Ectodermal cell (in vitro differentiated cells): ENCODE results near the gene CCDC157.

Experiments used
- H3K27ac ChIP-seq: 2 replicates; pipeline ENCODE4 v1.7.0; 2013; ENCODE audit warnings: mild to moderate bottlenecking, low read depth, low read length; ENCODE audit not compliant: insufficient read depth, poor library complexity, severe bottlenecking
- H3K27me3 ChIP-seq: 2 replicates; pipeline ENCODE4 v1.7.0; 2013; ENCODE audit warnings: mild to moderate bottlenecking, low read length; ENCODE audit not compliant: insufficient read depth, control insufficient read depth, poor library complexity, severe bottlenecking
- H3K36me3 ChIP-seq: one replicate; pipeline ENCODE4 v1.7.0; 2013; ENCODE audit warnings: low read length; ENCODE audit not compliant: control insufficient read depth, insufficient read depth
- H3K4me1 ChIP-seq: one replicate; pipeline ENCODE4 v1.7.0; 2013; ENCODE audit warnings: low read length; ENCODE audit not compliant: control insufficient read depth, insufficient read depth
- H3K4me3 ChIP-seq: 2 replicates; pipeline ENCODE4 v1.7.0; 2013; ENCODE audit warnings: low read depth, low read length, control low read depth; ENCODE audit not compliant: insufficient read depth
- H3K9me3 ChIP-seq: 2 replicates; pipeline ENCODE4 v1.7.0; 2013; ENCODE audit warnings: mild to moderate bottlenecking, low read length, moderate library complexity; ENCODE audit not compliant: control insufficient read depth
- WGBS, 2 experiments: methylation state at CpG; one replicate each; pipeline ENCODE4 v1.1.7; 2013; ENCODE audit warnings: missing lambda C conversion rate in 2 of 2; 5-methylcytosine and 5-hydroxymethylcytosine counted together

CCDC157 gene

DNA sequence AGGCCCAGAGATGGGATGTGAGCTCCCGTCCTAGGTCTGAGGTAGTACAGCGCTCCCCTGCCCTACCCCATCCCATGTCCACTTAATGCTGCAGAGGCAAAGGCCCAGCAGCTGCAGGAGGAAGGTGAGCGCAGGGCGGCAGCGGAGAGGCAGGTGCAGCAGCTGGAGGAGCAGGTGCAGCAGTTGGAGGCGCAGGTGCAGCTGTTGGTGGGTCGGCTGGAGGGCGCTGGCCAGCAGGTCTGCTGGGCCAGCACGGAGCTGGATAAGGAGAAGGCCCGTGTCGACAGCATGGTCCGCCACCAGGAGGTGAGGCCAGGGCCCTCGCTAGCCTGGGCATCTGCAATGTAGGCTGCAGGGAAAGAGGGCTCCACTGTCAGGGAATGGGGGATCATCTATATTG, 15.2 kb downstream of the CCDC157 start:
- WGBS, 2 experiments: 92 to 94% methylated on average over 13 of the region's 13 CpGs

DNA sequence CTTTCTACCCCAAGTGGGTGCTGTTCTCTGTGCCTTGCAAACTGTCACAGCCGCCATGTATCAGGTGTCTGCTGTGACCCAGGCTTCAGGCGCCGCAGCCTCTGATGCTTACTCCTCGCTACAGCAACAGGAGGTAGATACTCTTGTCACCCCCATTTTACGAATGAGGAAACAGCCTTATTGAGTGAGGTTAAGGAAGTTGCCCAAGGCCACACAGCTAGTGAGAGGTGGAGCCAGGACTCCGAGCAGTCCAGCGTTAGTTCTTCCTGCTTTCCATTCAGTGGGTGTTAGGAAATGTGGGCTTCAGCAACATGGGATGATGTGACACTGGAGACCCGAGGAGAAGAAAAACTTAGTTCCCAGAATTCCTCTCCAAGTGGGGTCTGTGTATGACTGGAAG, 16.1 kb downstream of the CCDC157 start:
- no peaks in the 10 kb centered on the region for H3K27me3 ChIP-seq
- H3K9me3 ChIP-seq: no peaks in the 10 kb centered on the region
- WGBS, 2 experiments: 93 to 95% methylated on average over 8 of the region's 8 CpGs
- H3K4me3 ChIP-seq: no peak overlapping the region
- H3K36me3 ChIP-seq: peaks cover 3% of the 10 kb centered on the region
- peak overlapping the region; percentile 2 for H3K27ac ChIP-seq
- H3K4me1 ChIP-seq: no peaks in the 10 kb centered on the region

More for the DNA sequence above, 15.2 kb downstream of the CCDC157 start:
- Histone ChIP-seq H3K36me3 (peaks cover under 1% of the 10 kb centered on the region), H3K27ac (no peak overlapping the region), H3K9me3 (no peaks in the 10 kb centered on the region), H3K27me3 (no peaks in the 10 kb centered on the region), H3K4me3 (no peak overlapping the region), H3K4me1 (no peaks in the 10 kb centered on the region)

DNA sequence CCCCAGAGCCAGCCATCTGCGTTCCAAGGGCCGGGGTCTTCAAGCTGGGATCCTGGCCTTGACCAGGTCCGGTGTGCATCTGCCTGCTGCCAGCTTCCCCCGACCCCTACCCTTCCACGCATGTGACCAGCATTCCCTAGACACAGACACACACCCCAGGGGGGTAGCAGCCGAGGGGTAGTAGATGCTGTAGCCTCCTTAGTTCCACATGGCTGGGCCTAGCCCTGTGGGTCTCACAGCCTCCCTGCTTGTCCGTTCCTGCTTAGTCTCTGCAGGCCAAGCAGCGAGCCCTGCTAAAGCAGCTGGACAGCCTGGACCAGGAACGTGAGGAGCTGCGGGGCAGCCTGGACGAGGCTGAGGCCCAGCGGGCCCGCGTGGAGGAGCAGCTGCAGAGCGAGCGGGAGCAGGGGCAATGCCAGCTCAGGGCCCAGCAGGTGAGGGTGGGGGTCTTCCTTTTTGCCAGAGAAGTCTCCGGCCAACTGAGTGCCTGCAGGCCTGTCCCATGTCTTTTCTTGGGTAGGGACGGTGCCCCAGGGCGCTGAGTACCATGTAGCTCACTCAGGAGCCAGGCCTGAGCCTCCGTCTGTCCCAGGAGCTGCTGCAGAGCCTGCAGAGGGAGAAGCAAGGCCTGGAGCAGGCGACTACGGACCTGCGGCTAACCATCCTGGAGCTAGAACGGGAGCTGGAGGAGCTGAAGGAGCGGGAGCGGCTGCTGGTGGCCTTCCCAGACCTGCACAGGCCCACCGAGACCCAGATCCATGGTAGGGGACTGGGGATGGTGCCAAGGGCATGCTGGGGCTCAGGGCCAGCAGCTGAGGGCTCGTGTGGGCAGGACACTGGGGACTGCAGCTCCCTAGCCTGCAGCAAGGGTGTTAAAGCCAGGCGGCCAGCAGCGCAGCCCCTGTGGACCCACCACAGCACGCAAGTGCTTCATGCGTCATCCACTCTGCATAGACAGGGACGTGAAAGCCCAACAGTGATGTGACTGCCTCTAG, 16.8 kb downstream of the CCDC157 start:
- peaks cover 3% of the 10 kb centered on the region for H3K36me3 ChIP-seq
- H3K27me3 ChIP-seq: no peaks in the 10 kb centered on the region
- 90 to 91% methylated on average over 33 of the region's 33 CpGs for WGBS, 2 experiments
- H3K9me3 ChIP-seq: no peaks in the 10 kb centered on the region
- no peak overlapping the region for H3K4me3 ChIP-seq
- no peaks in the 10 kb centered on the region for H3K4me1 ChIP-seq
- H3K27ac ChIP-seq: no peak overlapping the region

DNA sequence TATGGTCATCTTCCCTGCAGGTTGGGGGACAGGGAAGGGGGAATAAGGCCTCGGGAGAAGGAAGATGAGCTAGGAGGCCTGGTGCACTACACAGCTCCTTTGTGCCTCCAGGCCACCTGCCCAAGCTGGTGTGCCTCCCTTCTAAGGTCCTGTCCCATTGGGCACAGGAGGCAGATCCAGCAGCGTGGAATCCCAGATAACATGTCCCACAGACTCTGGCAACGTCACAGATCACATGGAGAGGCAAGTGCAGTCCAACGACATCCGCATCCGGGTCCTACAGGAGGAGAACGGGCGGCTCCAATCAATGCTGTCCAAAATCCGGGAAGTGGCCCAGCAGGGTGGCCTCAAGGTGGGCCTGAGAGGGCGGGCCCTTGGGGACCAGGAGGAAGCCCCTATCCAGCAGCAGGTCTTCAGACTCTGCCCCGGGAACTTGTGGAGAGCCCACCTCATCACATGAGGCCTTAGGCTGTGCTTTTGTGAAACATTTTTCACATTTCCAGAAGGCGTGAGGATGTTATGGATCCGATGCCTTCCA, 18.6 kb downstream of the CCDC157 start:
- H3K36me3 ChIP-seq: peaks cover 3% of the 10 kb centered on the region
- H3K27ac ChIP-seq: no peak overlapping the region
- H3K4me1 ChIP-seq: no peaks in the 10 kb centered on the region
- no peaks in the 10 kb centered on the region for H3K27me3 ChIP-seq
- no peaks in the 10 kb centered on the region for H3K9me3 ChIP-seq
- 93 to 94% methylated on average over 13 of the region's 13 CpGs for WGBS, 2 experiments
- H3K4me3 ChIP-seq: no peak overlapping the region

DNA sequence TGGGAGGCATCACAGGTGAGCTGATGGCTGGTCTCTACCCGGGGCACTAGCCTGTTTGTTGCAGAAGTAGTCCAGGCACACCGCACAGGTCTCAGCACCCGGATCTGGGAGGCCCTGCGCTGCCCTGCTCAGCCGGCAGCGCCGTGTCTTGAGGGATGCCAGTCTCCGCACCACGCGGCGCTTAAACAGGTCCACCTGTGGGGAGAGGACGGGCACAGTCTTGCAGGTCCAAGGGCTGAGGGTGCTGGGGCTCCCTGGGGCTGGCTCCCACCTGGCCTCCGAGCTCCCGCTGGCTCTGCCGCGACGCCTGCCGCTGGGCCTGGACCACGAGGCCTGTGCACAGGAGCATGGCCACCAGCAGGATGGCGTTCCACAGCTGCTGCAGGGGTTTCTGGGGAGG, 23.2 kb downstream of the CCDC157 start:
- H3K4me1 ChIP-seq: no peaks in the 10 kb centered on the region
- no peak overlapping the region for H3K4me3 ChIP-seq
- H3K27me3 ChIP-seq: no peaks in the 10 kb centered on the region
- 96 to 97% methylated on average over 20 of the region's 20 CpGs for WGBS, 2 experiments
- H3K36me3 ChIP-seq: peaks cover 3% of the 10 kb centered on the region
- no peaks in the 10 kb centered on the region for H3K9me3 ChIP-seq
- H3K27ac ChIP-seq: no peak overlapping the region

DNA sequence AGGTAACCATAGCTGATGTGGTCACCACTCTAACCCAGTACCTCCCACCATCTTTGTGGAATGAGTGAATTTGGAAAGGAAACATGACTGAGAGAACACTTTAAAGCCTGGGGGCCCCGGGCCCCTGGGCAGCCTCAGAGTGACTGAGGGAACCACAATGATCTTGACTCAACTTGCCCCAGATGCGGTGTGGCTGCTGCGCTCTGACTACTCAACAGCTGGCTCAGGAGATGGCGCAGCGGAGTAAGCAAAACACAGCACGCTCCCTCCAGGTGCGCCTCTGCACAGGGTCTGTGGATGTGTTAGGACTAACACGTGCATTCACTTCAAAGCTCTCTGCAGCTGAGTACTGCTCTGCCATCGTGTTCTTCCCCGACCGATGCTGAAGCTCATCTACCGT, 24.5 kb downstream of the CCDC157 start:
- Histone ChIP-seq H3K9me3 (no peaks in the 10 kb centered on the region), H3K27me3 (no peaks in the 10 kb centered on the region), H3K27ac (no peak overlapping the region), H3K36me3 (peaks cover 3% of the 10 kb centered on the region), H3K4me1 (peaks cover 2% of the 10 kb centered on the region), H3K4me3 (no peak overlapping the region)
- 93% methylated on average over 12 of the region's 12 CpGs for WGBS, 2 experiments

DNA sequence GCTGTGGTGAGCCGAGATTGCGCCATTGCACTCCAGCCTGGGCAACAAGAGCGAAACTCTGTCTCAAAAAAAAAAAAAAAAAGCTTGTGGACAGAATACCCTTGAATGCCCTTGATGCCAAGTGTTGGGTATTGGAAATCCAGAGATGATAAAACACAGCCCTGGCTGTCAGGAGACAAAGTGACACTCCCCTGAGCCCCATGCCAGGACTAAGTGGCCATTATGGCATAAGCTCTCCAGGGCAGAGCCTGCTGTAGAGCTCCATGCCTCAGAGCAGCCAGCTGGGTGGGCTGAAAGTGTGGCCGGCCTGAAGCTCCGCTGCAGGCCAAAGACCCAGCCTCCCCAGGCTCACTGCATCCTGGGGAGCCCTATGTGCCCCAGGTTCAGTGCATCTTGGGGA, 25.5 kb downstream of the CCDC157 start:
- Histone ChIP-seq H3K4me3 (no peak overlapping the region), H3K27me3 (no peaks in the 10 kb centered on the region), H3K36me3 (no peaks in the 10 kb centered on the region), H3K9me3 (no peaks in the 10 kb centered on the region), H3K27ac (no peak overlapping the region), H3K4me1 (peaks cover 5% of the 10 kb centered on the region)
- WGBS, 2 experiments: 95% methylated on average over 5 of the region's 5 CpGs

DNA sequence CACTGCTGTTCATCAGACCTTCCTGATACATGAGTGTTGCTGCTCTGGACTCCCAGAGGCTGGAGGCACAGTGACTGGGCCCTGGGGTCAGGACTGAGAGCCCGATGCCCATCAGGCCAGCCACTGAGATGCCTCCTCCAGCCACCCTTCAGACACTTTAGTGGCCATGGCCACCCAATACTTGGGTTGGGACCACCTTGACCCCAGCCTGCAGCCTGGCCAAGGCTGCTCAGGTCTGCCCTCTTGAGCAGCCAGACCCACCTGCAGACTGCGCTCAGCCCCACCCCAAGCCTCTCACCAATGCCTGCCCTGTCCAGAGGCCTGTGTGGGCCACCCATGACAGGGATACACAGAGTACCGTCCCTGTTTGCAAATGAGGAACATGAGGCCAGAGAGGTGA, 26.3 kb downstream of the CCDC157 start:
- no peaks in the 10 kb centered on the region for H3K9me3 ChIP-seq

DNA sequence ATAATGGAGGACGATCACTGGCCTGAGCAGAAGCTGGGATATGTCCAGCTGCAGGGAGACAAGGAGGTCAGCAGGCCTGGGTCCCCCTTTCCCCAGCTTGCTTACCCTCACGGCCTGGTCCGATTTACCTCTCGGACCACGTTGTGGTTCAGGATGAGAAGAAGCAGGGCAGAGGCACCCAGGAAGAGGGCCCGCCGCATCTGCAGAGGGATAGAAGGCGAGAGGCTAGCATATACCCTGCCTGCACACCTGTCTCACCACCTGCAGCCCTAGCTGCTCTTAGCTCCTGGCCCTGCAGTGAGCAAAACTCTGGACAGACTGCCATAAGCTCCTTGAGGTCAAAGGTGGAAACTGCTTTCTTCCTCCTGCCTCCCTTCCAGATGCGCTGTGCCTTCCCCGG, 29.1 kb downstream of the CCDC157 start:
- WGBS, 2 experiments: 95% methylated on average over 10 of the region's 10 CpGs
- peaks cover 5% of the 10 kb centered on the region for H3K4me1 ChIP-seq
- no peak overlapping the region for H3K4me3 ChIP-seq
- H3K27me3 ChIP-seq: no peaks in the 10 kb centered on the region
- H3K27ac ChIP-seq: no peak overlapping the region
- no peaks in the 10 kb centered on the region for H3K9me3 ChIP-seq
- H3K36me3 ChIP-seq: no peaks in the 10 kb centered on the region

More for the DNA sequence above, 26.3 kb downstream of the CCDC157 start:
- Histone ChIP-seq H3K27ac (no peak overlapping the region), H3K27me3 (no peaks in the 10 kb centered on the region), H3K4me1 (peaks cover 5% of the 10 kb centered on the region), H3K4me3 (no peak overlapping the region), H3K36me3 (no peaks in the 10 kb centered on the region)
- 80% methylated on average over 3 of the region's 3 CpGs for WGBS, 2 experiments

DNA sequence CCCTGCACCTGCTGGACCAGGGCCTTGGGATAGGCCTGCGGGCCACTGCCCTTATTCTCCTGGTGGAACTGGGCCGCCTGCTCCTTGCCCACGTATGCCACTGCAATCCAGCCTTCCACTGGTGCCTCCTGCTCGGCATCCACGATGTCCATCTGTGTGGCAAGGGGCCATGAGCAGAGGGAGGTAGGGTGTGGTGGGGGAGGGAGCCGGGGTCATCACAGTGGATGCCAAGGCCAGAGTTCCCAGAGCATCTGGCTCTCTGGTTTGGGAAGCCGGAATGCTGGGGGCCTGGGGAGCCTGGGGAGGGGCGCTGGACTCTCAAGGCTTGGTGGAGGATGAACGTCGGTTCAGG, 29.8 kb downstream of the CCDC157 start:
- Histone ChIP-seq H3K4me1 (peaks cover 5% of the 10 kb centered on the region), H3K4me3 (peak overlapping the region; percentile 50), H3K36me3 (no peaks in the 10 kb centered on the region), H3K9me3 (no peaks in the 10 kb centered on the region), H3K27ac (no peak overlapping the region), H3K27me3 (no peaks in the 10 kb centered on the region)
- WGBS, 2 experiments: 29 to 35% methylated on average over 10 of the region's 10 CpGs
